Thyroid gland (tissue), 4 donors: ENCODE measurements around the gene AXDND1. TPM values are rescaled to one million over a fixed set of nuclear protein-coding genes. Genes with fewer than 3 reads are reported as not detected.

ENCODE experiments used
- DNase-seq, 2 donors: peaks; one replicate each; pipeline ENCODE4 v3.0.0-alpha.2; 2019
- H3K27ac ChIP-seq, 3 donors: fragments of 200-600 bp; sonication (generic); 1 replicate in 2 of 3; 2 replicates in 1 of 3; pipeline ENCODE4 v1.5.1; 2016 to 2019; ENCODE audit warnings: mild to moderate bottlenecking in 1 of 3, moderate library complexity in 1 of 3
- H3K27me3 ChIP-seq: fragments of 200-600 bp; sonication (generic); one replicate; pipeline ENCODE4 v1.5.1; 2019
- H3K36me3 ChIP-seq, 2 donors: fragments of 200-600 bp; sonication (generic); one replicate each; pipeline ENCODE4 v1.5.1; 2016 to 2019
- H3K4me1 ChIP-seq, 2 donors: fragments of 200-600 bp; sonication (generic); one replicate each; pipeline ENCODE4 v1.5.1; 2017 to 2019
- H3K4me3 ChIP-seq, 3 donors: fragments of 200-600 bp; sonication (generic); replicated peaks in 1 of 3; 1 replicate in 2 of 3; 2 replicates in 1 of 3; pipeline ENCODE4 v1.5.1; 2016; ENCODE audit warnings: mild to moderate bottlenecking in 1 of 3
- H3K9me3 ChIP-seq: fragments of 200-600 bp; sonication (generic); one replicate; pipeline ENCODE4 v1.5.1; 2017
- POLR2A ChIP-seq, 2 donors: fragments of 450-650 bp; IDR thresholded peaks; one replicate each; pipeline ENCODE4 v1.6.1; 2017; ENCODE audit warnings: antibody characterized with exemption in 2 of 2, mild to moderate bottlenecking in 2 of 2, moderate library complexity in 1 of 2
- WGBS, 2 donors: methylation state at CpG; one replicate each; pipeline ENCODE4 v1.1.5; 2017; 5-methylcytosine and 5-hydroxymethylcytosine counted together
- intact Hi-C: fragments of 100-400 bp; cut with DNase I; formaldehyde crosslinking; loops from one replicate; pipeline ENCODE4 v1.15.1; 2023
- small RNA-seq: library from RNA; depleted of rRNA; stranded (forward); fragments of <200 nt; gene quantifications from one replicate; pipeline ENCODE3, GENCODE V24; 2016
- total RNA-seq, 4 donors: library from RNA; depleted of rRNA; stranded (reverse); fragments of >200 nt; gene quantifications; one replicate each; pipeline ENCODE4 v1.2.3, GENCODE V29; 2016
- TF ChIP-seq, protein P1 (sequence below), 6 experiments: fragments of 200-600 bp in 3 of 6; fragments of 450-650 bp in 3 of 6; sonication (generic) in 3 of 6; IDR thresholded peaks; one replicate each; pipeline ENCODE4 v1.5.1; 2016 to 2019; ENCODE audit warnings: antibody characterized with exemption in 6 of 6, mild to moderate bottlenecking in 2 of 6, inconsistent platforms in 1 of 6, moderate library complexity in 1 of 6

Gene AXDND1
- total RNA-seq, 4 donors from 2014 or later: 0.27 to 4.0 (median 2.1) TPM

DNA sequence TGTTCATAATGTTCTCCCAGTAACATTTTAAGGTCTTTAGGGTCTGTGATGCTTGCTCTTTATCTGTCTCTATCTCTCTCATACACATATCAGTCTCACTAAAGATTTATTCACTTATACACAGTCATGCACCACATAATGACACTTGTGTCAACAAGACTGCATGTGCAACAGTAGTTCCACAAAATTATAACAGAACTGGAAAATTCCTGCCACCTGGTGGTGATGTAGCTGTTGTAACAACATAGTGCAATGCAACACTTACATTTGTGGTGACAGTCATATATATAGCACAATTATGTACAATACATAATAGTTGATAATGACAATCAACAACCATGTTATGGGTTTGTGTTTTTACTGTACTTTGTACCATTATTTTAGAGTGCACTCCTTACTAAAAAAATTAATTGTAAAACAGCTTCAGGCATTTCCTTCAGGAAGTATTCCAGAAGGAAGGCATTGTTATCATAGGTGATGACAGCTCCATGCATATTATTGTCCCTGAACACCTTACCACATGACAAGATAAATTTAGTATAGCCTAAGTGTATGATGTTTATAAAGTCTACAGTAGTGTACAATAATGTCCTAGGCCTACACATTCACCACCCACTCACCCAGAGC, 234.0 kb downstream of the AXDND1 start:
- Histone ChIP-seq H3K36me3 (no peaks in the 10 kb centered on the region), H3K9me3 (no peaks in the 10 kb centered on the region), H3K4me1 (no peaks in the 10 kb centered on the region), H3K27me3 (no peaks in the 10 kb centered on the region), H3K27ac (no peak overlapping the region), H3K4me3 (no peak overlapping the region)
- no peak for TF ChIP-seq POLR2A (IDR thresholded peaks at IDR 0.05)
- TF ChIP-seq, protein P1, sequence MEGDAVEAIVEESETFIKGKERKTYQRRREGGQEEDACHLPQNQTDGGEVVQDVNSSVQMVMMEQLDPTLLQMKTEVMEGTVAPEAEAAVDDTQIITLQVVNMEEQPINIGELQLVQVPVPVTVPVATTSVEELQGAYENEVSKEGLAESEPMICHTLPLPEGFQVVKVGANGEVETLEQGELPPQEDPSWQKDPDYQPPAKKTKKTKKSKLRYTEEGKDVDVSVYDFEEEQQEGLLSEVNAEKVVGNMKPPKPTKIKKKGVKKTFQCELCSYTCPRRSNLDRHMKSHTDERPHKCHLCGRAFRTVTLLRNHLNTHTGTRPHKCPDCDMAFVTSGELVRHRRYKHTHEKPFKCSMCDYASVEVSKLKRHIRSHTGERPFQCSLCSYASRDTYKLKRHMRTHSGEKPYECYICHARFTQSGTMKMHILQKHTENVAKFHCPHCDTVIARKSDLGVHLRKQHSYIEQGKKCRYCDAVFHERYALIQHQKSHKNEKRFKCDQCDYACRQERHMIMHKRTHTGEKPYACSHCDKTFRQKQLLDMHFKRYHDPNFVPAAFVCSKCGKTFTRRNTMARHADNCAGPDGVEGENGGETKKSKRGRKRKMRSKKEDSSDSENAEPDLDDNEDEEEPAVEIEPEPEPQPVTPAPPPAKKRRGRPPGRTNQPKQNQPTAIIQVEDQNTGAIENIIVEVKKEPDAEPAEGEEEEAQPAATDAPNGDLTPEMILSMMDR (IDR thresholded peaks at IDR 0.05): peak in 5 of 6 experiments; percentile 34 to 69 (median 56)
- intact Hi-C loops: no loop called here
- DNase-seq: peak; percentile 37 to 49

DNA sequence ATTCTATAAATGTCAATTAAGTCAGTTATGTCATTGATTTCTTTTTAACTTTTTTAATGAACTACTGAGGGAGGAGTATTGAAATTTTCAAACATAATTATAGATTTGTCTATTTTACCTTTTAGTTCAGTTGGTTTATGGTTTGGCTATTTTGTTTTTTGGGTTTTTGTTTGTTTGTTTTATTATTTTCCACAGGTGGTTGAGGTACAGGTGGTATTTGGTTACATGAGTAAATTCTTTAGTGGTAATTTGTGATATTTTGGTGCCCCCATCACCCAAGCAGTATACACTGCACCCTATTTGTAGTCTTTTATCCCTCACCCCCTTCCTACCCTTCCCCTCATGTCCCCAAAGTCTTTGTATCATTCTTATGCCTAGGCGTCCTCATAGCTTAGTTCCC, 235.3 kb downstream of the AXDND1 start:
- no peaks in the 10 kb centered on the region for H3K27me3 ChIP-seq
- no peak overlapping the region for H3K27ac ChIP-seq
- 91% methylated on average over 1 of the region's 1 CpG for WGBS, 2 donors
- TF ChIP-seq, protein P1 (IDR thresholded peaks at IDR 0.05): no peak
- TF ChIP-seq POLR2A (IDR thresholded peaks at IDR 0.05): no peak
- no peaks in the 10 kb centered on the region for H3K4me1 ChIP-seq
- H3K36me3 ChIP-seq: no peaks in the 10 kb centered on the region
- intact Hi-C loops: no loop called here
- no peak overlapping the region for H3K4me3 ChIP-seq
- H3K9me3 ChIP-seq: no peaks in the 10 kb centered on the region
- DNase-seq: no peak

Small RNA genes lying within 50 kb of the gene (small RNA-seq; reads per million reads assigned to genes)
- gene MEF2AP1: not detected
- gene RNU5F-2P: not detected

Other genes with a start within 250 kb of the AXDND1 start
- gene ABL2, start 136.3 kb upstream of the AXDND1 start, total RNA-seq: 10 to 100 TPM; 11.8 to 21.2 (median 18.9) TPM
- gene SOAT1, start 72.2 kb upstream of the AXDND1 start, total RNA-seq: 10 to 100 TPM; 15.0 to 18.6 (median 16.9) TPM
- gene NPHS2, start 210.0 kb downstream of the AXDND1 start, total RNA-seq: not detected
- 1 to 10 TPM in 3 of 4 donors, under 1 TPM in 1; 0.81 to 2.8 (median 1.5) TPM for gene TDRD5, start 225.9 kb downstream of the AXDND1 start, total RNA-seq